GM12878 (cell line): ENCODE results near the gene FSTL1. TPM values are rescaled to one million over a fixed set of nuclear protein-coding genes. Genes with fewer than 3 reads are reported as not detected.

Experiments used
- CREB1 ChIP-seq: IDR thresholded peaks from 2 replicates; pipeline ENCODE4 v1.6.1; 2012; ENCODE audit warnings: low read depth, mild to moderate bottlenecking, inconsistent platforms
- IRF3 ChIP-seq: fragments of 450-650 bp; IDR thresholded peaks from 2 replicates; pipeline ENCODE4 v1.6.1; 2014; ENCODE audit warnings: mild to moderate bottlenecking
- MTA2 ChIP-seq: fragments of 450-650 bp; IDR thresholded peaks from 2 replicates; pipeline ENCODE4 v1.6.1; 2016; ENCODE audit warnings: low read depth, mild to moderate bottlenecking, moderate library complexity
- NFIC ChIP-seq: IDR thresholded peaks from 2 replicates; pipeline ENCODE4 v1.6.1; 2012; ENCODE audit warnings: low read depth, mild to moderate bottlenecking, inconsistent platforms, low read length, moderate library complexity
- PRDM15 ChIP-seq: fragments of 450-650 bp; formaldehyde crosslinking; IDR thresholded peaks from 2 replicates; pipeline ENCODE4 v1.4.0; 2020; ENCODE audit warnings: mild to moderate bottlenecking, moderate library complexity
- RBBP5 ChIP-seq: fragments of 200-600 bp; sonication (generic); conservative IDR thresholded peaks from 2 replicates; pipeline ENCODE4 v1.6.1; 2016
- SIX5 ChIP-seq: IDR thresholded peaks from 2 replicates; pipeline ENCODE4 v1.6.1; 2011; ENCODE audit warnings: mild to moderate bottlenecking, low read depth, low read length, moderate library complexity; ENCODE audit not compliant: severe bottlenecking
- TARDBP ChIP-seq: IDR thresholded peaks from 2 replicates; pipeline ENCODE4 v1.6.1; 2016; ENCODE audit warnings: borderline replicate concordance
- ZBTB33 ChIP-seq: fragments of 450-650 bp; IDR thresholded peaks from 2 replicates; pipeline ENCODE4 v1.6.1; 2017; ENCODE audit warnings: mild to moderate bottlenecking
- polyA plus RNA-seq, 11 experiments: library from polyadenylated mRNA; depleted of rRNA in 4 of 11; unstranded in 6 of 11; stranded (reverse) in 5 of 11; fragments of >200 nt; fragmentation: Nextera tagmentation in 4 of 11; fragmentation: Illumina TruSeq in 1 of 11; extraction: Ambion mirVana in 4 of 11; extraction: Trizol in 1 of 11; gene quantifications; 1 replicate in 1 of 11; 2 replicates in 10 of 11; pipeline versions ENCODE4 v1.2.1 to v1.2.3, GENCODE V29; 2011 to 2016; ENCODE audit warnings: inconsistent platforms in 2 of 11, missing spikeins in 2 of 11, low read depth in 1 of 11
- total RNA-seq, 4 experiments: library from RNA; depleted of rRNA in 3 of 4; stranded (reverse); fragments of >200 nt in 3 of 4; fragmentation: Illumina TruSeq in 1 of 4; extraction: Trizol in 1 of 4; gene quantifications; 2 replicates each; pipeline versions ENCODE4 v1.2.1 to v1.2.3, GENCODE V29; 2013 to 2021

FSTL1 gene
- total and polyA plus RNA-seq, 10 of the 15 experiments (the other 5 are each of a cell fraction or from before 2014, with no cell fraction given): 0.06 to 1.7 (median 0.32) TPM; not detected in 4

GRCh38 chr3:120433662-120434331 is 17.0 kb downstream of the FSTL1 start (continued):
- TF ChIP-seq PRDM15 (CRISPR knock-in tag) (no peak), TARDBP (no peak), MTA2 (no peak), CREB1 (no peak), NFIC (no peak), IRF3 (no peak), SIX5 (no peak), RBBP5 (no peak), ZBTB33 (no peak)
